Activated naive CD4-positive, alpha-beta T cell treated with anti-CD3 and anti-CD28 coated beads, Interleukin-2, amount 10 ng/mL, durations not matched to agents 7 days and 5 days (primary cell): Measurements from ENCODE around the gene TBL1X.
A peak's percentile ranks its signal among the peaks of the same experiment; 100 is the strongest.

Experiments used
- CTCF ChIA-PET: fragments of 350-600 bp; sonication (Branson Sonifier 250); formaldehyde crosslinking; loops from one replicate; lab custom pipeline; 2021; ENCODE audit warnings: antibody characterized with exemption; lab: Charles Lee
- DNase-seq: peaks from one replicate; pipeline ENCODE4 v3.0.0-alpha.2; 2020
- H3K27ac Mint-ChIP-seq: one replicate; pipeline ENCODE4 v1.8.0; 2021; ENCODE audit warnings: mild to moderate bottlenecking, moderate library complexity, mixed read lengths
- H3K27me3 Mint-ChIP-seq: one replicate; pipeline ENCODE4 v1.8.0; 2021; ENCODE audit warnings: mild to moderate bottlenecking, mixed read lengths
- H3K36me3 Mint-ChIP-seq: one replicate; pipeline ENCODE4 v1.8.0; 2021; ENCODE audit warnings: mixed read lengths
- H3K4me1 Mint-ChIP-seq: one replicate; pipeline ENCODE4 v1.8.0; 2021; ENCODE audit warnings: mixed read lengths
- H3K4me3 Mint-ChIP-seq: one replicate; pipeline ENCODE4 v1.8.0; 2021; ENCODE audit warnings: mild to moderate bottlenecking, moderate library complexity, mixed read lengths
- H3K9me3 Mint-ChIP-seq: one replicate; pipeline ENCODE4 v1.8.0; 2021; ENCODE audit warnings: mixed read lengths

Gene TBL1X

GRCh38 chrX:9542761-9543111, 77.9 kb downstream of the TBL1X start:
- Mint-ChIP-seq H3K27me3 (no peaks in the 10 kb centered on the region), H3K4me1 (peaks cover 6% of the 10 kb centered on the region), H3K9me3 (no peaks in the 10 kb centered on the region), H3K27ac (no peak overlapping the region), H3K4me3 (no peak overlapping the region), H3K36me3 (peaks cover 5% of the 10 kb centered on the region)
- CTCF ChIA-PET = no interaction called here
- DNase-seq = no peak

GRCh38 chrX:9555354-9555753, 90.5 kb downstream of the TBL1X start:
- H3K36me3 Mint-ChIP-seq = no peaks in the 10 kb centered on the region
- H3K27me3 Mint-ChIP-seq = no peaks in the 10 kb centered on the region
- H3K27ac Mint-ChIP-seq = no peak overlapping the region
- CTCF ChIA-PET = no interaction called here
- peaks cover 7% of the 10 kb centered on the region for H3K9me3 Mint-ChIP-seq
- H3K4me3 Mint-ChIP-seq = no peak overlapping the region
- H3K4me1 Mint-ChIP-seq = peaks cover 4% of the 10 kb centered on the region
- no peak for DNase-seq

- peaks cover 4% of the 10 kb centered on the region for H3K4me1 Mint-ChIP-seq
- H3K4me3 Mint-ChIP-seq = no peak overlapping the region
- no peaks in the 10 kb centered on the region for H3K27me3 Mint-ChIP-seq
- peaks cover 4% of the 10 kb centered on the region for H3K36me3 Mint-ChIP-seq
- no peak overlapping the region for H3K27ac Mint-ChIP-seq
- DNase-seq = no peak
- CTCF ChIA-PET = no interaction called here
- peaks cover 7% of the 10 kb centered on the region for H3K9me3 Mint-ChIP-seq
Observed at GRCh38 chrX:9557091-9557490, 92.2 kb downstream of the TBL1X start.

- peaks cover 4% of the 10 kb centered on the region for H3K36me3 Mint-ChIP-seq
- H3K27ac Mint-ChIP-seq = no peak overlapping the region
- H3K4me3 Mint-ChIP-seq = no peak overlapping the region
- no peak for DNase-seq
- peaks cover 7% of the 10 kb centered on the region for H3K9me3 Mint-ChIP-seq
- peaks cover 4% of the 10 kb centered on the region for H3K4me1 Mint-ChIP-seq
- H3K27me3 Mint-ChIP-seq = no peaks in the 10 kb centered on the region
- CTCF ChIA-PET = no interaction called here
Observed at GRCh38 chrX:9557521-9557920, 92.7 kb downstream of the TBL1X start.

- Mint-ChIP-seq H3K4me3 (no peak overlapping the region), H3K27me3 (no peaks in the 10 kb centered on the region), H3K36me3 (peaks cover 9% of the 10 kb centered on the region), H3K27ac (no peak overlapping the region), H3K9me3 (peaks cover 7% of the 10 kb centered on the region), H3K4me1 (peaks cover 4% of the 10 kb centered on the region)
- DNase-seq = no peak
- CTCF ChIA-PET = no interaction called here
Observed at GRCh38 chrX:9558615-9559014, 93.8 kb downstream of the TBL1X start.

- no peak overlapping the region for H3K27ac Mint-ChIP-seq
- CTCF ChIA-PET = no interaction called here
Observed at GRCh38 chrX:9560219-9560618, 95.4 kb downstream of the TBL1X start.

GRCh38 chrX:9561199-9561598, 96.3 kb downstream of the TBL1X start:
- DNase-seq = no peak
- Mint-ChIP-seq H3K27ac (no peak overlapping the region), H3K4me1 (peaks cover 4% of the 10 kb centered on the region)

More at GRCh38 chrX:9560219-9560618, 95.4 kb downstream of the TBL1X start:
- no peaks in the 10 kb centered on the region for H3K27me3 Mint-ChIP-seq
- peaks cover 10% of the 10 kb centered on the region for H3K36me3 Mint-ChIP-seq
- no peak for DNase-seq
- peaks cover 7% of the 10 kb centered on the region for H3K9me3 Mint-ChIP-seq
- peaks cover 4% of the 10 kb centered on the region for H3K4me1 Mint-ChIP-seq
- no peak overlapping the region for H3K4me3 Mint-ChIP-seq

GRCh38 chrX:9562851-9563250, 98.0 kb downstream of the TBL1X start:
- Mint-ChIP-seq H3K27me3 (no peaks in the 10 kb centered on the region), H3K27ac (no peak overlapping the region), H3K4me3 (no peak overlapping the region), H3K9me3 (peaks cover 4% of the 10 kb centered on the region), H3K36me3 (peaks cover 14% of the 10 kb centered on the region), H3K4me1 (peaks cover 4% of the 10 kb centered on the region)
- CTCF ChIA-PET = no interaction called here
- no peak for DNase-seq

More at GRCh38 chrX:9561199-9561598, 96.3 kb downstream of the TBL1X start:
- Mint-ChIP-seq H3K36me3 (peaks cover 10% of the 10 kb centered on the region), H3K9me3 (peaks cover 7% of the 10 kb centered on the region), H3K4me3 (no peak overlapping the region), H3K27me3 (no peaks in the 10 kb centered on the region)
- CTCF ChIA-PET = no interaction called here

- H3K36me3 Mint-ChIP-seq = peaks cover 14% of the 10 kb centered on the region
- peak overlapping the region; percentile 33 for H3K27ac Mint-ChIP-seq
- no peak overlapping the region for H3K4me3 Mint-ChIP-seq
- no peaks in the 10 kb centered on the region for H3K27me3 Mint-ChIP-seq
- peak; percentile 30 for DNase-seq
- no peaks in the 10 kb centered on the region for H3K4me1 Mint-ChIP-seq
- CTCF ChIA-PET = no interaction called here
- H3K9me3 Mint-ChIP-seq = no peaks in the 10 kb centered on the region
Observed at GRCh38 chrX:9566150-9566621, 101.3 kb downstream of the TBL1X start.

GRCh38 chrX:9569876-9570301, 105.0 kb downstream of the TBL1X start:
- Mint-ChIP-seq H3K4me1 (peaks cover 16% of the 10 kb centered on the region), H3K4me3 (no peak overlapping the region), H3K9me3 (no peaks in the 10 kb centered on the region), H3K27ac (no peak overlapping the region), H3K36me3 (peaks cover 5% of the 10 kb centered on the region), H3K27me3 (no peaks in the 10 kb centered on the region)
- CTCF ChIA-PET = no interaction called here
- DNase-seq = no peak

GRCh38 chrX:9573282-9574106, 108.6 kb downstream of the TBL1X start:
- no peaks in the 10 kb centered on the region for H3K9me3 Mint-ChIP-seq
- peaks cover 16% of the 10 kb centered on the region for H3K4me1 Mint-ChIP-seq
- no peak for DNase-seq
- no peak overlapping the region for H3K27ac Mint-ChIP-seq
- CTCF ChIA-PET = interaction anchor here (0.6 kb wide), 1 partner anchor 627 kb away, joined by 3 read pairs; no protein-coding TSS in a partner anchor
- peaks cover 1% of the 10 kb centered on the region for H3K36me3 Mint-ChIP-seq
- H3K4me3 Mint-ChIP-seq = no peak overlapping the region
- H3K27me3 Mint-ChIP-seq = no peaks in the 10 kb centered on the region

- Mint-ChIP-seq H3K4me3 (no peak overlapping the region), H3K36me3 (peaks cover 1% of the 10 kb centered on the region), H3K4me1 (peaks cover 16% of the 10 kb centered on the region), H3K9me3 (no peaks in the 10 kb centered on the region), H3K27ac (no peak overlapping the region), H3K27me3 (no peaks in the 10 kb centered on the region)
- no peak for DNase-seq
- CTCF ChIA-PET = no interaction called here
Observed at GRCh38 chrX:9576059-9576458, 111.2 kb downstream of the TBL1X start.

GRCh38 chrX:9577555-9577954, 112.7 kb downstream of the TBL1X start:
- H3K9me3 Mint-ChIP-seq = no peaks in the 10 kb centered on the region
- H3K27ac Mint-ChIP-seq = no peak overlapping the region
- H3K27me3 Mint-ChIP-seq = no peaks in the 10 kb centered on the region
- H3K4me1 Mint-ChIP-seq = peaks cover 15% of the 10 kb centered on the region
- DNase-seq = no peak
- CTCF ChIA-PET = no interaction called here
- peaks cover 1% of the 10 kb centered on the region for H3K36me3 Mint-ChIP-seq
- no peak overlapping the region for H3K4me3 Mint-ChIP-seq

- no peak for DNase-seq
- H3K4me1 Mint-ChIP-seq = peaks cover 12% of the 10 kb centered on the region
- no peaks in the 10 kb centered on the region for H3K9me3 Mint-ChIP-seq
- no peak overlapping the region for H3K27ac Mint-ChIP-seq
- H3K36me3 Mint-ChIP-seq = no peaks in the 10 kb centered on the region
- no peaks in the 10 kb centered on the region for H3K27me3 Mint-ChIP-seq
- CTCF ChIA-PET = no interaction called here
- H3K4me3 Mint-ChIP-seq = no peak overlapping the region
Observed at GRCh38 chrX:9578083-9578779, 113.4 kb downstream of the TBL1X start.
